Endodermal cell (in vitro differentiated cells): Measurements from ENCODE around the gene MRPL1. TPM values are rescaled to one million over a fixed set of nuclear protein-coding genes. Genes with fewer than 3 reads are reported as not detected.
"Not testable (repeated sequence)": the region's sequence is repeated elsewhere in the genome, so short reads cannot be mapped to it uniquely, and the experiment has no call there.

Experiments used
- DNase-seq: peaks from one replicate; pipeline ENCODE4 v3.0.0-alpha.2; 2017
- H3K27ac ChIP-seq: 2 replicates; pipeline ENCODE4 v1.5.1; 2013; ENCODE audit warnings: mild to moderate bottlenecking, low read depth, low read length, moderate library complexity
- H3K27me3 ChIP-seq: 2 replicates; pipeline ENCODE4 v1.6.1; 2013; ENCODE audit warnings: mild to moderate bottlenecking, low read length, moderate library complexity; ENCODE audit not compliant: insufficient read depth, control insufficient read depth, poor library complexity, severe bottlenecking
- H3K36me3 ChIP-seq: 2 replicates; pipeline ENCODE4 v1.7.0; 2013; ENCODE audit warnings: mild to moderate bottlenecking, low read length, moderate library complexity; ENCODE audit not compliant: control insufficient read depth, insufficient read depth
- H3K4me1 ChIP-seq: one replicate; pipeline ENCODE4 v1.7.0; 2013; ENCODE audit warnings: low read length; ENCODE audit not compliant: control insufficient read depth, insufficient read depth
- H3K4me3 ChIP-seq: 2 replicates; pipeline ENCODE4 v1.5.1; 2013; ENCODE audit warnings: mild to moderate bottlenecking, low read length, moderate library complexity
- H3K9ac ChIP-seq: 2 replicates; pipeline ENCODE4 v1.6.1; 2013; ENCODE audit warnings: mild to moderate bottlenecking, low read length, moderate library complexity; ENCODE audit not compliant: poor library complexity, severe bottlenecking; ENCODE audit errors: extremely low read depth
- H3K9me3 ChIP-seq: 2 replicates; pipeline ENCODE4 v1.6.1; 2013; ENCODE audit warnings: mild to moderate bottlenecking, low read length, moderate library complexity; ENCODE audit not compliant: control insufficient read depth
- H3K27ac Mint-ChIP-seq: 2 replicates; pipeline ENCODE4 v1.8.0; 2020; ENCODE audit warnings: mixed read lengths
- H3K27me3 Mint-ChIP-seq: 2 replicates; pipeline ENCODE4 v1.8.0; 2021; ENCODE audit warnings: mild to moderate bottlenecking, mixed read lengths; ENCODE audit not compliant: insufficient read depth
- H3K36me3 Mint-ChIP-seq: 2 replicates; pipeline ENCODE4 v1.8.0; 2020; ENCODE audit warnings: low read depth, mixed read lengths
- H3K4me1 Mint-ChIP-seq: 2 replicates; pipeline ENCODE4 v1.8.0; 2020; ENCODE audit warnings: mixed read lengths
- H3K4me3 Mint-ChIP-seq: 2 replicates; pipeline ENCODE4 v1.8.0; 2020; ENCODE audit warnings: mild to moderate bottlenecking, moderate library complexity, mixed read lengths
- H3K9me3 Mint-ChIP-seq: 2 replicates; pipeline ENCODE4 v1.8.0; 2020; ENCODE audit warnings: mild to moderate bottlenecking, mixed read lengths
- CTCF ChIP-seq: fragments of 200-600 bp; sonication (generic); conservative IDR thresholded peaks from 2 replicates; pipeline ENCODE4 v1.5.0; 2021; ENCODE audit warnings: antibody characterized with exemption, mild to moderate bottlenecking
- WGBS, 2 experiments: methylation state at CpG; one replicate each; pipeline versions ENCODE4 v1.1.5 to v1.1.7; 2013; ENCODE audit warnings: missing lambda C conversion rate in 2 of 2, mixed read lengths in 1 of 2; ENCODE audit not compliant: insufficient coverage in 1 of 2, insufficient read length in 1 of 2; 5-methylcytosine and 5-hydroxymethylcytosine counted together
- total RNA-seq, 2 donors: library from RNA; stranded (reverse); fragmentation: NEBNext Ultra II Directional in 1 of 2; extraction: Animal tissue kit (Norgen Biotek cat#: 25700) in 1 of 2; gene quantifications; 2 replicates in 1 of 2; 3 replicates in 1 of 2; pipeline ENCODE4 v1.2.1, GENCODE V29; 2021

MRPL1 gene
- total RNA-seq, 2 donors from 2014 or later = 31.7 to 46.4 TPM

GRCh38 chr4:77931452-77932135 is 69.0 kb downstream of the MRPL1 start:
- Mint-ChIP-seq H3K27me3 (no peaks in the 10 kb centered on the region), H3K36me3 (peaks cover 12% of the 10 kb centered on the region), H3K27ac (no peak overlapping the region), H3K4me3 (no peak overlapping the region), H3K4me1 (peaks cover 3% of the 10 kb centered on the region), H3K9me3 (no peaks in the 10 kb centered on the region)
- TF ChIP-seq CTCF = no peak
- 82 to 85% methylated on average over 9 of the region's 9 CpGs for WGBS, 2 experiments
- H3K27me3 ChIP-seq = no peaks in the 10 kb centered on the region
- no peak overlapping the region for H3K27ac ChIP-seq
- DNase-seq = no peak
- no peak overlapping the region for H3K9ac ChIP-seq
- no peak overlapping the region for H3K4me3 ChIP-seq
- H3K9me3 ChIP-seq = no peaks in the 10 kb centered on the region
- no peaks in the 10 kb centered on the region for H3K4me1 ChIP-seq
- H3K36me3 ChIP-seq = peaks cover 14% of the 10 kb centered on the region

- H3K27ac ChIP-seq = no peak overlapping the region
- H3K9ac ChIP-seq = no peak overlapping the region
- H3K27me3 ChIP-seq = no peaks in the 10 kb centered on the region
- no peak overlapping the region for H3K4me3 ChIP-seq
- H3K4me1 Mint-ChIP-seq = no peaks in the 10 kb centered on the region
- no peak overlapping the region for H3K27ac Mint-ChIP-seq
- H3K36me3 ChIP-seq = no peaks in the 10 kb centered on the region
- no peaks in the 10 kb centered on the region for H3K27me3 Mint-ChIP-seq
- H3K4me3 Mint-ChIP-seq = no peak overlapping the region
- TF ChIP-seq CTCF = peak; percentile 57
- H3K9me3 ChIP-seq = no peaks in the 10 kb centered on the region
- DNase-seq = no peak
- H3K9me3 Mint-ChIP-seq = peaks cover 4% of the 10 kb centered on the region
- H3K36me3 Mint-ChIP-seq = peaks cover 29% of the 10 kb centered on the region
- WGBS, 2 experiments = 96% methylated on average over 1 of the region's 1 CpG; no CpG with 5 or more reads in 1 of the 2 experiments
- H3K4me1 ChIP-seq = no peaks in the 10 kb centered on the region
Observed at GRCh38 chr4:77938560-77938959, 75.9 kb downstream of the MRPL1 start.

- H3K9me3 Mint-ChIP-seq = peaks cover 35% of the 10 kb centered on the region
- H3K27ac Mint-ChIP-seq, H3K27me3 Mint-ChIP-seq, H3K9ac ChIP-seq, H3K4me3 ChIP-seq, H3K27me3 ChIP-seq, H3K4me3 Mint-ChIP-seq, H3K4me1 Mint-ChIP-seq, H3K4me1 ChIP-seq, DNase-seq, H3K27ac ChIP-seq: not testable (repeated sequence)
- H3K36me3 Mint-ChIP-seq = peaks cover 40% of the 10 kb centered on the region
- WGBS, 2 experiments = 97 to 100% methylated on average over 7 to 10 of the region's 10 CpGs
- Histone ChIP-seq H3K36me3 (peaks cover 22% of the 10 kb centered on the region), H3K9me3 (peaks cover 22% of the 10 kb centered on the region)
Observed at GRCh38 chr4:77945929-77946328, 83.3 kb downstream of the MRPL1 start.
